A172 (cell line): Measurements from ENCODE around the gene CDKN1B. TPM values are rescaled to one million over a fixed set of nuclear protein-coding genes. Genes with fewer than 3 reads are reported as not detected.

Experiments used
- DNase-seq: peaks from one replicate; pipeline ENCODE4 v3.0.0-alpha.2; 2015; ENCODE audit warnings: low spot score
- total RNA-seq: library from RNA; depleted of rRNA; stranded (reverse); fragments of >200 nt; shearing (Covaris generic); gene quantifications from 2 replicates; pipeline ENCODE4 v1.2.3, GENCODE V29; 2014

The CDKN1B gene
- total RNA-seq, 1 experiment from 2014 or later = 18.1 TPM

DNA sequence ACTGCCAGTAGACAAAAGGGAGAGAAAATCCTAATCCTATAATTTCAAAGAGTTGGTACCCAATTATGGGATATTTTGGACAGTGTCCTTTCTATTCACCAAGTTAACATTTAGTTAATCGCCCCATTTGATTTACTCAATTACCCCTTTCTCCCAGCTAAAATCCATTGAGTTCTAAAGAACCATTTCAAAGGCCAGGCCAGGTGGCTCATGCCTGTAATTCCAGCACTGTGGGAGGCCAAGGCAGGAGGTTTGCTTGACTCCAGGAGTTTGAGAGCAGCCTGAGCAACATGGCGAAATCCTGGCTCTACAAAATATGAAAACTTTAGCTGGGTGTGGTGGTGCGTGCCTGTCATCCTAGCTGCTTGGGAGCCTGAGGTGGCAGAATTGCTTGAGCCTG lies 15.7 kb upstream of the CDKN1B start:
- DNase-seq = no peak

GRCh38 chr12:12704593-12705230 lies 12.5 kb upstream of the CDKN1B start:
- DNase-seq = peak; percentile 82

DNA sequence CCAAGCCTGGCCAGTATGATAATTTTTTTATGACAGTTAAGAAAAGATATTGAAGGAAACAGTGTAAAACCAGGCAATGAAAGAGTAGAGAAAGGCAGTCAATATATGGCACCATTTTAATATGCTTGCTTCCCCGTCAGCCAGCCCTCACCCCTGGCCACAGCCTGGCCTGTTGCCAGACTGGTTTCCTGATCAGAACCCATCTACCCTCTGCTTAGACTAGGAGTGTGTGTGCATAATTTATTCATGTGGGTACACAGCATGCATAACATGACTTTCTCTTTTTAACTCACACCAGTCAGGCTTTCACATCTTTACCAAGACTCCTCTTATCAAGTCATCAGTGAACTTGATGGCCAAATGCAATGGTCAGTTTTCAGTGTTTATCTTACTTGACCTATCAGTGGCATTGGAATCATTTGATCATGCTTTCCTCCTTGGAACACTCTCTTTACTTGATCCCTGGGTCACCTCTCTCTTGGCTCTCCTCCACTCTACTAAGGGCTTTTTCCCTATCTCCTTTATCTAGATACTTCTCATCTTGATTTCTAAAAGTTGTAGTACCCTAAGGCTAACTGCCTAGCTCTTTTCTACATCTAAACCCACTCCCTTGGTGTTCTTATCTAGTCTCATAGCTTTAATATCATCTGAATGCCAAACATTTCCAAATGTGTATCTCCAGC lies 11.2 kb upstream of the CDKN1B start:
- DNase-seq = no peak

DNA sequence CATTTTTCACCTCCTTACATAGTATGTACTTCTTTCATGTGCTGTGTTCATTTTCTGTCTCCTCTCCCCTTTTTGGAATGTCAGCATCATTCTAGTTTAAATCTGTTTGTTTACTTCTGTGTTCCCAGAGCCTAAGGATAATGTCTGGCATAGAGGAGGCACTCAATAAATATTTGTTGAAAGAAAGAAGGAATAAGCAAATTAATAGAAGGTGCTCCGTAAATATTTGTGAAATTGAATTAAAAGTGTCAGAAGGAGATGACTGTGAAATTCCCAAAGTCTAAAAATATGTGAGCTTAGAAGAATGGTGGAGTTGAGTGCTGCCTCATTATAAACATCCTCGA lies 3.3 kb upstream of the CDKN1B start:
- DNase-seq = no peak

- DNase-seq = no peak
Measured at GRCh38 chr12:12714276-12715021, 2.7 kb upstream of the CDKN1B start.

DNA sequence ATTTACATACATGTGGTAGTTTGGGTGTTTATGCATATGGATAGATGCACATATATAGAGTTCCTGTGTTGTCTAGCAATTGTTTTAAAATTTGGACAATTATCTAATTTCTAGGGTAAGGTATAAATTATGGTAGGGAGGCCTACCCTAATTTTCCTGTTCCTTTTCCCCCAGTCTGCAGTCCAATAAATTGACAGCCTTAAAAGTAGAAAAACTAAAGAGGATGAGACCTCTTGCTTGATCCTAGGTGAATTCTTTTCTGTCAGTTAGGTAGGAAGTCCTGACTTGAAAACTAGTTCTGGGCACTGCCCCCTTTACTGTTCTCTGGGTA lies 2.1 kb upstream of the CDKN1B start:
- no peak for DNase-seq

- DNase-seq = no peak
Measured at GRCh38 chr12:12715459-12716150, 1.6 kb upstream of the CDKN1B start.

- no peak for DNase-seq
Measured at GRCh38 chr12:12716151-12716792, 896 bp upstream of the CDKN1B start.

GRCh38 chr12:12717586-12718380 lies 615 bp downstream of the CDKN1B start:
- no peak for DNase-seq

DNA sequence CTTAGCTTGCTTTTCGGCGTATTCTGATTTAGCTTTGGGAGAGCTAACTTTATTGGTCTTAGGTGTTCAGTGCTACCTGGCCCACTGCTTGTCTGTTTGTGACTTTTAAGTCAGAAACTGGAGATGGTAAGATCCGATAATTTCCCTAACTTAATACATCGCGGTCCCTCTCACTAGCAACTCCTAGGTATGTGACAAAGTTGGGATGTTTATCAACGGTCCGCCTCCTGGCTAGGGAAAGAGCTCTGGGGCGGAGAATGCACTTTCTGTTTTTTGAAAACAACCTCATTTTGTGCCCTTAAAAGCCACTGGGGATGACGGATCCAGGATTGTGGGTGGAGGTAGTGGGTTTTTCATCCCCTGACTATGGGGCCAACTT lies 1.2 kb downstream of the CDKN1B start:
- DNase-seq = no peak

GRCh38 chr12:12718853-12719252 lies 1.7 kb downstream of the CDKN1B start:
- DNase-seq = no peak

DNA sequence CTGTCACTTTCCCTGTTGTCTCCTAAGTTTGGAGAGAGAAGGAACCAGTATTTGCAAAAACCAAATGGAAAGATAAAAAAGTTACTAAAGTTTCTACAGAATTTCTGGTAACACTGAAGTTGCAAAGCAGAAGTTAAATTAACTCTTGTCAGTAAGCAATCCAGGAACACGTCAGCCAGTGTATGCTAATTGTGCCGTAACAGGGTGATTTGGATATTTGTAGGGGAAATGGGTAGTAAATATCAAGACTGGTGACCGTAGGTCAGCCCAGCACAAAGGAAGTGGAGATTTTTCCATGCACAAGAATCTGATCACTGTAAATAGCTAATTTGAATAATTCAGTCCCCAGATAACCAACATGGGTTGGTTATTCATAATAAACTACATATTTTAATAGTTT lies 2.3 kb downstream of the CDKN1B start:
- DNase-seq = no peak

- DNase-seq = no peak
Measured at GRCh38 chr12:12720052-12720451, 2.9 kb downstream of the CDKN1B start.

GRCh38 chr12:12720672-12721161 lies 3.5 kb downstream of the CDKN1B start:
- peak; percentile 29 for DNase-seq

DNA sequence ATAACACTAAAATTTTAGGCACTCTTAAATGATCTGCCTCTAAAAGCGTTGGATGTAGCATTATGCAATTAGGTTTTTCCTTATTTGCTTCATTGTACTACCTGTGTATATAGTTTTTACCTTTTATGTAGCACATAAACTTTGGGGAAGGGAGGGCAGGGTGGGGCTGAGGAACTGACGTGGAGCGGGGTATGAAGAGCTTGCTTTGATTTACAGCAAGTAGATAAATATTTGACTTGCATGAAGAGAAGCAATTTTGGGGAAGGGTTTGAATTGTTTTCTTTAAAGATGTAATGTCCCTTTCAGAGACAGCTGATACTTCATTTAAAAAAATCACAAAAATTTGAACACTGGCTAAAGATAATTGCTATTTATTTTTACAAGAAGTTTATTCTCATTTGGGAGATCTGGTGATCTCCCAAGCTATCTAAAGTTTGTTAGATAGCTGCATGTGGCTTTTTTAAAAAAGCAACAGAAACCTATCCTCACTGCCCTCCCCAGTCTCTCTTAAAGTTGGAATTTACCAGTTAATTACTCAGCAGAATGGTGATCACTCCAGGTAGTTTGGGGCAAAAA lies 4.1 kb downstream of the CDKN1B start:
- no peak for DNase-seq

DNA sequence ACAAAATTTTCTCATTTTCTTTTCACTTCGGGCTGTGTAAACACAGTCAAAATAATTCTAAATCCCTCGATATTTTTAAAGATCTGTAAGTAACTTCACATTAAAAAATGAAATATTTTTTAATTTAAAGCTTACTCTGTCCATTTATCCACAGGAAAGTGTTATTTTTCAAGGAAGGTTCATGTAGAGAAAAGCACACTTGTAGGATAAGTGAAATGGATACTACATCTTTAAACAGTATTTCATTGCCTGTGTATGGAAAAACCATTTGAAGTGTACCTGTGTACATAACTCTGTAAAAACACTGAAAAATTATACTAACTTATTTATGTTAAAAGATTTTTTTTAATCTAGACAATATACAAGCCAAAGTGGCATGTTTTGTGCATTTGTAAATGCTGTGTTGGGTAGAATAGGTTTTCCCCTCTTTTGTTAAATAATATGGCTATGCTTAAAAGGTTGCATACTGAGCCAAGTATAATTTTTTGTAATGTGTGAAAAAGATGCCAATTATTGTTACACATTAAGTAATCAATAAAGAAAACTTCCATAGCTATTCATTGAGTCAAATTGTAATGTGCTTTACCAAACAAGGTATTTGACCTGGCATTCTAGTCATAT lies 4.8 kb downstream of the CDKN1B start:
- no peak for DNase-seq

DNA sequence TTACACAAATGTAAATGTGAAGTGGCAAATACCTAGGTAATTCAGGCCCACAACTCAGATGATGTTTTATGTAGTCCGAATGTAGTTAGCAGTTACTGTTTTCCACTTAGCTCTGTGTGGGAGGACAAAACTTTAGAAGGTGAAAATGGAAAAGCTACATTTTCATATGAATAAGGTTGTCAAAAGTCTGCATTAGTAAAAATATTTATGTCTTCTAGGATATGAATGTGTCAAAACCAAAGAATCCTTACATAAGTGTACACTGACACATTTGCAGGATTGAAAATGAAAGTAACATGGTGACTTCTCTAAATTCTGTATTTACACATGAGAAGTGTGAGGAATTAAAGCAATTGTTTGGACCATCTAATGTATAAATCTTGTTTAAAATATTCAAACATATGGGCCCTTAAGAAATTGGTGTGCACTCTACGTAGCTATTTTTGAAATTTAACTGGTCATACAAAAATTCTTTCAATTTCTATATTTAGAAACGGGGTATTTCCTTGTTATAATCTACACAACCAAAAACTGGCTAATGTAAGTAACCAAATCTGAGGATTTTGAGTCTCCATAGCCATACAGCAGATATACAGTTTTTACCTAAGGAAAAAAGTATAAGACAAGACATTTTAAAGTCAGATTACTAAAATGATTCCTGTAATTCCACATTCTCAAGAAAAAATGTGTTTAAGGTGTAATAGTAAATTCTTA lies 5.4 kb downstream of the CDKN1B start:
- DNase-seq = no peak

- DNase-seq = no peak
Measured at GRCh38 chr12:12723149-12723680, 6.0 kb downstream of the CDKN1B start.

DNA sequence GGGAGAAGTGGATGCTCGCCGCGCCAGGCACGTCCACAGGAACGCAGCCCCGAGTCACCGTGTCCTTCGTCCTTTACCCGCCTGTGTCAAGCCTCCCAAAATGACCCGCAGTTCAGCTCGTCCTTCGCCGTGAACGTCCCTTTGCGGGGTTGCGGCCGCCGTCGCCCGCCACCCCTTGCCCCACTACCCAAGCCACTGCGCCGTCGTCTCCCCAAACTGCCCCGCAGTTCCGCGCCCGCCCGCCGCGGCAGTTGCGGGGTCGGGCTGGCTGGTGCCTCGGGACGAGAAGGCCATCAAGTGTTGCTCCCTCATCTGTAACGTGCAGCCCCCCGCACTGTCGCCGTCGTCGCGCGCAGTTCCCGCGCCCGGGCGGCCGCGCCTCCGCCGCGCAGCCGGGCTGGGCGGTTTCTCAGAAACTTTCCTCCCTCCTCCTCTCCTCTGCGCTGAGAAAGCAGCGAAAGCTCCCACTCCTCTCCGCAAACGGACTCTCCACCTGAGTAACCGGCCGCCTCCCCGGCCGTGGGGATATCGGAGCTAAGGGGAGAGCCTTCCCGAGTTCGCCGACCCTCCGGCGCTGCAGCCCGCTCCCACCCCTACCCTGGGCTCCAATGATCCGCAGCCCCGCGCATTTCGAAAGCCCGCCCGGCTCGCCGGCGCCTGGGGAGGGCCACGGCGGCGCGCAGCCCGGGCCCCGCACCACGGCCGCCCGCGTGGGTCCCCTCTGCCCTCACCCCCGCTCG lies 6.7 kb downstream of the CDKN1B start:
- DNase-seq = no peak
